ENCODE data around the gene EXOSC9. TPM values are rescaled to one million over a fixed set of nuclear protein-coding genes. Genes with fewer than 3 reads are reported as not detected.

Gene EXOSC9
- total RNA-seq, 2 experiments from 2014 or later: 71.6 to 72.7 TPM

DNA sequence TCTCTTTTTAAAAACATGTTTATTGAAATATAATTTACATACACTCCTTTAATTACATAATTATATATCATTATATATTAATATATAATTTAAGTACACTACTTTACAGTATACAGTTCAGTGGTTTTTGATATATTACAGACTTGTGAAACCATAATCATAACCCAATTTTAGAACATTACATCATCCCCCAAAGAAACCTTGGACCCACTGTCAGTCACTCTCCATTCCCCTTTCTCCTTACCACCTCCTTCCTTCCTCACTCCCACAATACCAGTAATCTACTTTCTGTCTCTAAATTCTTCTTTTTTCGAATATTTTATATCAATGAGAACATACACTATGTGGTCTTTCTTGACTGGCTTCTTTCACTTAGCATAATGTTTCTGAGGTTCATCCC lies 17.9 kb upstream of the EXOSC9 start:
- H3K9me3 ChIP-seq (ENCODE audit: control insufficient read depth in 1 of 2, insufficient read depth in 1 of 2, low read length in 2 of 2): peaks cover 0 to 3% of the 10 kb centered on the region in 2 experiments
- CTCF ChIA-PET: no interaction called here
- no peaks in the 10 kb centered on the region for H3K4me1 ChIP-seq (ENCODE audit: insufficient read depth, low read length)
- TF ChIP-seq, protein P1, sequence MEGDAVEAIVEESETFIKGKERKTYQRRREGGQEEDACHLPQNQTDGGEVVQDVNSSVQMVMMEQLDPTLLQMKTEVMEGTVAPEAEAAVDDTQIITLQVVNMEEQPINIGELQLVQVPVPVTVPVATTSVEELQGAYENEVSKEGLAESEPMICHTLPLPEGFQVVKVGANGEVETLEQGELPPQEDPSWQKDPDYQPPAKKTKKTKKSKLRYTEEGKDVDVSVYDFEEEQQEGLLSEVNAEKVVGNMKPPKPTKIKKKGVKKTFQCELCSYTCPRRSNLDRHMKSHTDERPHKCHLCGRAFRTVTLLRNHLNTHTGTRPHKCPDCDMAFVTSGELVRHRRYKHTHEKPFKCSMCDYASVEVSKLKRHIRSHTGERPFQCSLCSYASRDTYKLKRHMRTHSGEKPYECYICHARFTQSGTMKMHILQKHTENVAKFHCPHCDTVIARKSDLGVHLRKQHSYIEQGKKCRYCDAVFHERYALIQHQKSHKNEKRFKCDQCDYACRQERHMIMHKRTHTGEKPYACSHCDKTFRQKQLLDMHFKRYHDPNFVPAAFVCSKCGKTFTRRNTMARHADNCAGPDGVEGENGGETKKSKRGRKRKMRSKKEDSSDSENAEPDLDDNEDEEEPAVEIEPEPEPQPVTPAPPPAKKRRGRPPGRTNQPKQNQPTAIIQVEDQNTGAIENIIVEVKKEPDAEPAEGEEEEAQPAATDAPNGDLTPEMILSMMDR (IDR thresholded peaks at IDR 0.05): no peak
- Mint-ChIP-seq H3K36me3 (ENCODE audit: low read depth) (no peaks in the 10 kb centered on the region), H3K27me3 (peaks cover 74% of the 10 kb centered on the region), H3K4me1 (ENCODE audit: low read depth) (no peaks in the 10 kb centered on the region), H3K4me3 (no peak overlapping the region), H3K9me3 (no peaks in the 10 kb centered on the region), H3K27ac (no peak overlapping the region)
- no peak for DNase-seq
- no peaks in the 10 kb centered on the region for H3K36me3 ChIP-seq (ENCODE audit: insufficient read depth, low read length)
- POLR2A ChIA-PET: no interaction called here
- ATAC-seq (ENCODE audit: poor library complexity): no peak
- no peak overlapping the region for H3K4me3 ChIP-seq (ENCODE audit: low read length)
- H3K27ac ChIP-seq (ENCODE audit: low read depth in 1 of 2, low read length in 2 of 2): no peak overlapping the region
- peaks cover 7 to 9% of the 10 kb centered on the region in 2 experiments for H3K27me3 ChIP-seq (ENCODE audit: control insufficient read depth in 1 of 2, insufficient read depth in 2 of 2, low read length in 2 of 2)
- intact Hi-C loops (cut with DNase I, micrococcal nuclease): no loop called here

DNA sequence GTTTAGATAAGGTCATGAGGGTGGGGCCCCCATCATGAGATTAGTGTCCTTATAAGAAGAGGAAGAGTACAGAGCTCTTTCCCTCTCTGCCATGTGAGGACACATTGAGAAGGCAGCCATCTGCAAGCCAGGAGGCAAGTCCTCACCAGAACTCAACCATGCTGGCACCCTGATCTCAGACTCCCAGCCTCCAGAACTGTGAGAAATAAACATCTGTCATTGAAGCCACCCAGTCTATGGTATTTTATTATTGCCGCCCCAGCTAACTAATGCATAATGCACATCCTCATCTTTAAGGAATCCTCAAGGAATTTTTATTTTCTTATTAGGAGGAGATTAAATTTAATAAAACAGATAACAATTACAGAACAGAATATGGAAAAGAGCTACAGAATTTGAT lies 16.7 kb upstream of the EXOSC9 start:
- POLR2A ChIA-PET: no interaction called here
- Histone ChIP-seq H3K4me1 (ENCODE audit: insufficient read depth, low read length) (no peaks in the 10 kb centered on the region), H3K36me3 (ENCODE audit: insufficient read depth, low read length) (no peaks in the 10 kb centered on the region), H3K27ac (ENCODE audit: low read depth in 1 of 2, low read length in 2 of 2) (no peak overlapping the region), H3K27me3 (ENCODE audit: control insufficient read depth in 1 of 2, insufficient read depth in 2 of 2, low read length in 2 of 2) (peaks cover 7 to 9% of the 10 kb centered on the region in 2 experiments), H3K9me3 (ENCODE audit: control insufficient read depth in 1 of 2, insufficient read depth in 1 of 2, low read length in 2 of 2) (peaks cover 0 to 3% of the 10 kb centered on the region in 2 experiments), H3K4me3 (ENCODE audit: low read length) (no peak overlapping the region)
- DNase-seq: no peak
- Mint-ChIP-seq H3K4me1 (ENCODE audit: low read depth) (no peaks in the 10 kb centered on the region), H3K4me3 (no peak overlapping the region), H3K9me3 (no peaks in the 10 kb centered on the region), H3K27me3 (peaks cover 79% of the 10 kb centered on the region), H3K27ac (no peak overlapping the region), H3K36me3 (ENCODE audit: low read depth) (no peaks in the 10 kb centered on the region)
- TF ChIP-seq, protein P1 (IDR thresholded peaks at IDR 0.05): no peak
- CTCF ChIA-PET: no interaction called here
- no peak for ATAC-seq (ENCODE audit: poor library complexity)
- intact Hi-C loops (cut with DNase I, micrococcal nuclease): no loop called here

DNA sequence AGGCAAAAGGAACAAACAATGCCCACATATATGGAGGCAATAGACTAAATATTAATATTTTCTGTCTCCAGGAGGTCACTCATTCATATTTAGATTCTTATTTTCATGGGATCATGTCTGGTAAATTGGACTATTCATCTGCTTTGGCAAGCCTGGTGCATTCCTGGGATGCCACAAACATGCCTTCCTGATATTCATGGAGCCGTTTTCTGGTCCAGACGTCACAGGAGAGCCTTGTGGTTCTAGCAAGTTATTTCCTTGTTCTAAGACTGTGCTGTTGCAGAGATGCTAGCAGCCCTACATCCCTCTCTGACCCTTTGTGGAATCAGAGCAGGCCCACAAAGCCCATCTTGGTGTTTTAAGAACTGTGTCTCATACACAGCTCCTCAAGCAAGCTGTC lies 16.1 kb upstream of the EXOSC9 start:
- H3K27ac Mint-ChIP-seq: no peak overlapping the region
- CTCF ChIA-PET: no interaction called here
- Histone ChIP-seq H3K4me1 (ENCODE audit: insufficient read depth, low read length) (no peaks in the 10 kb centered on the region), H3K36me3 (ENCODE audit: insufficient read depth, low read length) (no peaks in the 10 kb centered on the region), H3K27me3 (ENCODE audit: control insufficient read depth in 1 of 2, insufficient read depth in 2 of 2, low read length in 2 of 2) (peaks cover 7 to 9% of the 10 kb centered on the region in 2 experiments), H3K4me3 (ENCODE audit: low read length) (no peak overlapping the region), H3K27ac (ENCODE audit: low read depth in 1 of 2, low read length in 2 of 2) (no peak overlapping the region), H3K9me3 (ENCODE audit: control insufficient read depth in 1 of 2, insufficient read depth in 1 of 2, low read length in 2 of 2) (peaks cover 0 to 3% of the 10 kb centered on the region in 2 experiments)
- DNase-seq (no peak), ATAC-seq (ENCODE audit: poor library complexity) (no peak)
- intact Hi-C loops (cut with DNase I, micrococcal nuclease): no loop called here
- H3K4me1 Mint-ChIP-seq (ENCODE audit: low read depth): no peaks in the 10 kb centered on the region
- TF ChIP-seq, protein P1 (IDR thresholded peaks at IDR 0.05): no peak
- H3K27me3 Mint-ChIP-seq: peaks cover 78% of the 10 kb centered on the region
- no peak overlapping the region for H3K4me3 Mint-ChIP-seq
- H3K36me3 Mint-ChIP-seq (ENCODE audit: low read depth): no peaks in the 10 kb centered on the region
- no peaks in the 10 kb centered on the region for H3K9me3 Mint-ChIP-seq
- POLR2A ChIA-PET: no interaction called here

All from CD4-positive, alpha-beta T cell (primary cell).